Muscle layer of duodenum (tissue), 2 donors: Measurements from ENCODE around the gene WFDC6.

Experiments used
- H3K27ac ChIP-seq: one replicate; pipeline ENCODE4 v1.7.0; 2013; ENCODE audit warnings: mild to moderate bottlenecking, low read length
- H3K27me3 ChIP-seq: one replicate; pipeline ENCODE4 v1.7.0; 2013; ENCODE audit warnings: low read depth, mild to moderate bottlenecking, control low read depth, low read length
- H3K36me3 ChIP-seq, 2 donors: one replicate each; pipeline ENCODE4 v1.7.0; 2013; ENCODE audit warnings: low read length in 2 of 2, control low read depth in 1 of 2, mild to moderate bottlenecking in 1 of 2; ENCODE audit not compliant: insufficient read depth in 2 of 2, control insufficient read depth in 1 of 2
- H3K4me1 ChIP-seq, 2 donors: one replicate each; pipeline ENCODE4 v1.7.0; 2013; ENCODE audit warnings: low read length in 2 of 2, mild to moderate bottlenecking in 2 of 2, control low read depth in 1 of 2, moderate library complexity in 1 of 2; ENCODE audit not compliant: insufficient read depth in 2 of 2, control insufficient read depth in 1 of 2
- H3K4me3 ChIP-seq, 2 donors: one replicate each; pipeline ENCODE4 v1.7.0; 2013; ENCODE audit warnings: low read length in 2 of 2, low read depth in 1 of 2, mild to moderate bottlenecking in 1 of 2
- H3K9me3 ChIP-seq, 2 donors: one replicate each; pipeline ENCODE4 v1.7.0; 2013; ENCODE audit warnings: low read length in 2 of 2, control low read depth in 1 of 2, mild to moderate bottlenecking in 1 of 2; ENCODE audit not compliant: control insufficient read depth in 1 of 2
- donor health status: healthy.

WFDC6 gene

GRCh38 chr20:45515147-45515913, 24.0 kb downstream of the WFDC6 start, which contains the start of gene SPINT3:
TSS of gene SPINT3 (minus strand) at chr20:45515622. CDS start at chr20:45515608, 14 bp downstream.
- Histone ChIP-seq H3K9me3 (no peaks in the 10 kb centered on the region), H3K27me3 (no peaks in the 10 kb centered on the region)

GRCh38 chr20:45510242-45510862, 28.9 kb downstream of the WFDC6 start:
- H3K4me1 ChIP-seq = no peaks in the 10 kb centered on the region
- no peak overlapping the region for H3K27ac ChIP-seq
- no peaks in the 10 kb centered on the region for H3K36me3 ChIP-seq
- H3K27me3 ChIP-seq = no peaks in the 10 kb centered on the region
- no peaks in the 10 kb centered on the region for H3K9me3 ChIP-seq
- H3K4me3 ChIP-seq = no peak overlapping the region

More at GRCh38 chr20:45515147-45515913, 24.0 kb downstream of the WFDC6 start, which contains the start of gene SPINT3:
- Histone ChIP-seq H3K36me3 (no peaks in the 10 kb centered on the region), H3K27ac (no peak within 1 kb of the TSS), H3K4me3 (no peak within 1 kb of the TSS), H3K4me1 (no peaks in the 10 kb centered on the region)

DNA sequence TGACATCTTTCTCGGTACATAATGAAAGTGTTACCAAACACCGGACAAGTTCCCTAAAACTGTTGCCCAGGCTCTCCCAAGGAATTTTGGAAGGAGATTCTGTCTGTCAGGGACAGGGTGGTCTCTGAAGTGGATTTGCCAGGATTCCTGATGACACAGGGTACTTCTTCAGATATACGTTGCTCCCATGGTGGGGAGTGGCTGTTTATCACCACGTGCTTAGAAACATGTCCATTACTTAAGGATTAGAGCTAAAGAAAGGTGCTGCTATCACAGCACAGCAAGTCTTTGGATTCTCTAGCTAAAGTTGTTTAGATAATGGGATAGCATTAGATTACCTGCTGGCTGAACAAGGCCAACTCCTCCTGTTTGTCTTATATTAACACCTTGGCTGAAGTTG, 30.2 kb downstream of the WFDC6 start:
- Histone ChIP-seq H3K4me3 (no peak overlapping the region), H3K4me1 (no peaks in the 10 kb centered on the region), H3K27me3 (no peaks in the 10 kb centered on the region), H3K36me3 (no peaks in the 10 kb centered on the region), H3K27ac (no peak overlapping the region), H3K9me3 (no peaks in the 10 kb centered on the region)

DNA sequence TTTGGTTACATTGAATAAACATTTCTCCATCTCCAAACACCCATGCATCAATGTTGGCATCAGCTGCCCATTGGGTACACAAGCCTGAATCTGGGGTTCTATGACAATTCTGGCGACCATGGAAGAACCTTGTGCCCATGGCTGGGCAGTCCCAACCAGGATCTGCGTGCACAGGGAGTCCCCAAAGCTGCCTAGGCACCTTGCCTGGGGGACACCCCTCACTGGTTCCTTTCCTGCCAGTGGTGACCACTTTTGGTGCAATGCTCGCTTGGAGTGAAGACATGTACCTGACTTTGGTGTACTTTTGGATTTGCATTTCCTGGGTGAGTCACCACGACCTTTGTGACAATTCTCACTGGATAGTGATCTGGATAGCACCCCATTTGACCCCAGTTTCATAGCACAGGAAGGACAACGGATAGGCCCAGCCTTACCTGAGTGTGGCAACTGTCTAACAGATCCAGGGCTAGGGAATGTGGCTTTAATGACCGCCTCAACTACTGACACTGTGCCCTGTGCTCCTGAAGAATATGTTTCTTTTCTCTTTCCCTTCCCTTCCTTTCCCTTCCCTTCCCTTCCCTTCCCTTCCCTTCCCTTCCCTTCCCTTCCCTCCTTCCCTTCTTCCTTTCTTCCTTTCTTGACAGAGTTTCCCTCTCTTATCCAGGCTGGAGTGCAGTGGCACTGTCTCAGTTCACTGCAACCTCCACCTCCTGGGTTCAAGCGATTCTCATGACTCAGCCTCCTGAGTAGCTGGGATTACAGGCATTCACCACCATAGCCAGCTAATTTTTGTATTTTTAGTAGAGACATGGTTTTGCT, 31.0 kb downstream of the WFDC6 start:
- Histone ChIP-seq H3K27me3 (no peaks in the 10 kb centered on the region), H3K27ac (no peak overlapping the region), H3K4me3 (no peak overlapping the region), H3K9me3 (no peaks in the 10 kb centered on the region), H3K36me3 (no peaks in the 10 kb centered on the region), H3K4me1 (no peaks in the 10 kb centered on the region)

GRCh38 chr20:45507011-45507820, 32.1 kb downstream of the WFDC6 start:
- Histone ChIP-seq H3K27ac (no peak overlapping the region), H3K4me1 (no peaks in the 10 kb centered on the region), H3K4me3 (no peak overlapping the region), H3K9me3 (no peaks in the 10 kb centered on the region), H3K36me3 (no peaks in the 10 kb centered on the region), H3K27me3 (no peaks in the 10 kb centered on the region)

GRCh38 chr20:45506398-45506797, 32.9 kb downstream of the WFDC6 start:
- Histone ChIP-seq H3K27me3 (no peaks in the 10 kb centered on the region), H3K9me3 (no peaks in the 10 kb centered on the region), H3K27ac (no peak overlapping the region), H3K4me1 (no peaks in the 10 kb centered on the region), H3K36me3 (no peaks in the 10 kb centered on the region), H3K4me3 (no peak overlapping the region)

DNA sequence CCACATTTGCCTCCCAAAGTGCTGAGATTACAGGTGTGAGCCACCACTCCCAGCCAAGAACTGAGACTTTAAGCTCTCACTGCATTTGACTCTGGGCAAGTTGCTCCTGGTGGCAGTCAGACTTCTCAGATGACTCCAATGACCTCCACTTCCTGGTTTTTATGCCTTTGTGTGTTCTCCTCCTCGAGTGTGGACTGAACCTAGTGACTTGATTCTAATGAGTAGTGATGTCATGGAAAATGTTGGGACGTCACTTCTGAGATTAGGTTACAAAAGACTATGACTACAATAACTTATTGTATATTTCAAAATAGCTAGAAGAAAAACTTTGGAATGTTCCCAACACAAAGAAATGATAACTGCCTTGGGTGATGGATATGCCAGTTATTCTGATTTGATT, 35.9 kb downstream of the WFDC6 start:
- no peak overlapping the region for H3K4me3 ChIP-seq
- no peaks in the 10 kb centered on the region for H3K36me3 ChIP-seq
- H3K9me3 ChIP-seq = no peaks in the 10 kb centered on the region
- no peak overlapping the region for H3K27ac ChIP-seq
- no peaks in the 10 kb centered on the region for H3K4me1 ChIP-seq
- H3K27me3 ChIP-seq = no peaks in the 10 kb centered on the region

DNA sequence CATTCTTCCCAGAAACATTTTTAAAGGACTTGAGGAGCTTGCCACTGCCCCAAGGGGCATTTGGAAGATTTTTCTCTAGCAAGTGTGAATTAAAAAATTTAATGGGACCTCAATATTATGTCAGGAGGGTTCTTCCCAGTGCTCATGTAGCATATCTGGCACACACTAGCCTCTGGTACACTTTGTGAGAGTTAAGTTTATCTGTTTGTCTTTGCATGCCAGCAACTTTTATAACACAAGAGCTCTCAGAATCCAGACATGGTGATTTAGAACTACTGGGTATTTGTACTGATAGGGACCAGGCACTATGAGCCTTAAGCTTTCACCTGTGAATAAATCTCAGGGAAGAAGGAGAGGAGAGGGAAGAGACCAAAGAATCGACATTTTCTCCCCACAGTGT, 36.7 kb downstream of the WFDC6 start:
- Histone ChIP-seq H3K27ac (no peak overlapping the region), H3K4me3 (no peak overlapping the region), H3K36me3 (no peaks in the 10 kb centered on the region), H3K9me3 (no peaks in the 10 kb centered on the region), H3K27me3 (no peaks in the 10 kb centered on the region), H3K4me1 (no peaks in the 10 kb centered on the region)

DNA sequence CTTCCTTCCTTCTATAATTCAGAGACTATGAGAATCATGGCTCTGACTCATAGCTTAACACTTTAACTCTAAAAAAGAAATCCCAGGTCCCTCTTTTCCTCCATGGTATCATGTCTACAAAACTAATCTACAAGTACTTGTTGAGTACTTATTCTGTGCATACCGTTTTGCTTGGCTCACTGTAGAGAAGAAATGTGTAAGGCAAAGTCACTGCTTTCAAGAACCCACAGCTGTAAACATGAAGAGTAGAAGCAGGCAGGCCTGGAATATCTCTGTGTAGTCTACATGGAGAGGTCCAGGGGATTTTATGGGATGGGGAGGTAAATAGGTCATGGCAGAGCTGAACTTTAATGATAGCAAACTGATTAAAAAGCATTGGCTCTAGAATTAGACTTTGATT, 37.7 kb downstream of the WFDC6 start:
- H3K9me3 ChIP-seq = no peaks in the 10 kb centered on the region
- no peaks in the 10 kb centered on the region for H3K36me3 ChIP-seq
- H3K27me3 ChIP-seq = no peaks in the 10 kb centered on the region
- H3K27ac ChIP-seq = no peak overlapping the region
- no peak overlapping the region for H3K4me3 ChIP-seq
- no peaks in the 10 kb centered on the region for H3K4me1 ChIP-seq

GRCh38 chr20:45500022-45500421, 39.3 kb downstream of the WFDC6 start:
- Histone ChIP-seq H3K4me1 (no peaks in the 10 kb centered on the region), H3K36me3 (no peaks in the 10 kb centered on the region), H3K4me3 (no peak overlapping the region), H3K27ac (no peak overlapping the region), H3K9me3 (no peaks in the 10 kb centered on the region), H3K27me3 (no peaks in the 10 kb centered on the region)
